Measurements from ENCODE around the gene ATCAY. TPM values are rescaled to one million over a fixed set of nuclear protein-coding genes. Genes with fewer than 3 reads are reported as not detected.

ATCAY gene
- polyA plus RNA-seq, 3 donors: not detected

- no peak overlapping the region for H3K4me3 ChIP-seq (replicated peaks in 1 of 3; ENCODE audit: low read depth in 2 of 3, low read length in 3 of 3)
- H3K36me3 ChIP-seq (replicated peaks in 1 of 2; ENCODE audit: control insufficient read depth in 1 of 2, insufficient read depth in 2 of 2, low read length in 2 of 2): no peaks in the 10 kb centered on the region
- Mint-ChIP-seq H3K27ac (peak overlapping the region in 2 of 7 donors; percentile 10 to 16), H3K36me3 (peaks cover 6 to 12% of the 10 kb centered on the region in 2 donors), H3K9me3 (peaks cover 8 to 31% (median 18%) of the 10 kb centered on the region in 7 donors), H3K4me3 (peak overlapping the region in 1 of 2 donors; percentile 74), H3K27me3 (ENCODE audit: low read depth in 3 of 3) (peaks cover 40 to 67% (median 54%) of the 10 kb centered on the region in 3 donors), H3K4me1 (no peaks in the 10 kb centered on the region)
- TF ChIP-seq, protein P1, sequence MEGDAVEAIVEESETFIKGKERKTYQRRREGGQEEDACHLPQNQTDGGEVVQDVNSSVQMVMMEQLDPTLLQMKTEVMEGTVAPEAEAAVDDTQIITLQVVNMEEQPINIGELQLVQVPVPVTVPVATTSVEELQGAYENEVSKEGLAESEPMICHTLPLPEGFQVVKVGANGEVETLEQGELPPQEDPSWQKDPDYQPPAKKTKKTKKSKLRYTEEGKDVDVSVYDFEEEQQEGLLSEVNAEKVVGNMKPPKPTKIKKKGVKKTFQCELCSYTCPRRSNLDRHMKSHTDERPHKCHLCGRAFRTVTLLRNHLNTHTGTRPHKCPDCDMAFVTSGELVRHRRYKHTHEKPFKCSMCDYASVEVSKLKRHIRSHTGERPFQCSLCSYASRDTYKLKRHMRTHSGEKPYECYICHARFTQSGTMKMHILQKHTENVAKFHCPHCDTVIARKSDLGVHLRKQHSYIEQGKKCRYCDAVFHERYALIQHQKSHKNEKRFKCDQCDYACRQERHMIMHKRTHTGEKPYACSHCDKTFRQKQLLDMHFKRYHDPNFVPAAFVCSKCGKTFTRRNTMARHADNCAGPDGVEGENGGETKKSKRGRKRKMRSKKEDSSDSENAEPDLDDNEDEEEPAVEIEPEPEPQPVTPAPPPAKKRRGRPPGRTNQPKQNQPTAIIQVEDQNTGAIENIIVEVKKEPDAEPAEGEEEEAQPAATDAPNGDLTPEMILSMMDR (IDR thresholded peaks at IDR 0.05): no peak
- H2AFZ ChIP-seq (ENCODE audit: insufficient read depth, low read depth, low read length, poor library complexity, severe bottlenecking): no peak overlapping the region
- 17% methylated on average over 21 of the region's 30 CpGs for WGBS (ENCODE audit: insufficient coverage)
- H3K4me2 ChIP-seq (replicated peaks; ENCODE audit: extremely low read depth, low read length, poor library complexity, severe bottlenecking): peak overlapping the region; percentile 4
- no peak overlapping the region for H3K27ac ChIP-seq (ENCODE audit: low read depth in 1 of 2, low read length in 2 of 2)
- no peak overlapping the region for H3K9ac ChIP-seq (ENCODE audit: insufficient read depth, low read length, poor library complexity, severe bottlenecking)
- no peak for DNase-seq
- no peaks in the 10 kb centered on the region for H4K20me1 ChIP-seq (ENCODE audit: insufficient read depth, low read length)
- peaks cover 11 to 47% of the 10 kb centered on the region in 2 donors for H3K27me3 ChIP-seq (ENCODE audit: control insufficient read depth in 2 of 2, insufficient read depth in 2 of 2, low read length in 2 of 2)
- H3K9me3 ChIP-seq (replicated peaks in 1 of 2; ENCODE audit: control insufficient read depth in 1 of 2, insufficient read depth in 1 of 2, low read length in 2 of 2): peaks cover 11 to 14% of the 10 kb centered on the region in 2 donors
- H3K79me2 ChIP-seq (ENCODE audit: insufficient read depth, low read length): no peaks in the 10 kb centered on the region
- H3K4me1 ChIP-seq (ENCODE audit: control insufficient read depth in 1 of 2, insufficient read depth in 2 of 2, low read length in 2 of 2): no peaks in the 10 kb centered on the region
- intact Hi-C loops (cut with micrococcal nuclease): no loop called here
These were observed 12.3 kb upstream of the ATCAY start for GRCh38 chr19:3867971-3868769.

GRCh38 chr19:3868770-3869456, 11.6 kb upstream of the ATCAY start, which contains the start of gene ZFR2:
ZFR2 (minus strand) TSS chr19:3869038; CDS start chr19:3869017, 21 bp downstream.
- H3K4me3 ChIP-seq (replicated peaks in 1 of 3; ENCODE audit: low read depth in 2 of 3, low read length in 3 of 3): no peak within 1 kb of the TSS
- H3K27me3 ChIP-seq (ENCODE audit: control insufficient read depth in 2 of 2, insufficient read depth in 2 of 2, low read length in 2 of 2): peaks cover 11 to 47% of the 10 kb centered on the region in 2 donors
- H2AFZ ChIP-seq (ENCODE audit: insufficient read depth, low read depth, low read length, poor library complexity, severe bottlenecking): no peak within 1 kb of the TSS
- Mint-ChIP-seq H3K4me1 (no peaks in the 10 kb centered on the region), H3K27me3 (ENCODE audit: low read depth in 3 of 3) (peaks cover 43 to 67% (median 52%) of the 10 kb centered on the region in 3 donors), H3K9me3 (peaks cover 8 to 31% (median 18%) of the 10 kb centered on the region in 7 donors), H3K27ac (peak within 1 kb of the TSS in 2 of 7 donors; percentile 10 to 16), H3K4me3 (peak within 1 kb of the TSS in 1 of 2 donors; percentile 88), H3K36me3 (peaks cover 6 to 12% of the 10 kb centered on the region in 2 donors)
- intact Hi-C loops (cut with micrococcal nuclease): no loop called here
- no peak for DNase-seq
- H4K20me1 ChIP-seq (ENCODE audit: insufficient read depth, low read length): no peaks in the 10 kb centered on the region
- no peaks in the 10 kb centered on the region for H3K36me3 ChIP-seq (replicated peaks in 1 of 2; ENCODE audit: control insufficient read depth in 1 of 2, insufficient read depth in 2 of 2, low read length in 2 of 2)
- no peak within 1 kb of the TSS for H3K27ac ChIP-seq (ENCODE audit: low read depth in 1 of 2, low read length in 2 of 2)
- peaks cover 11 to 14% of the 10 kb centered on the region in 2 donors for H3K9me3 ChIP-seq (replicated peaks in 1 of 2; ENCODE audit: control insufficient read depth in 1 of 2, insufficient read depth in 1 of 2, low read length in 2 of 2)
- H3K4me2 ChIP-seq (replicated peaks; ENCODE audit: extremely low read depth, low read length, poor library complexity, severe bottlenecking): peak within 1 kb of the TSS; percentile 4
- no peak within 1 kb of the TSS for H3K9ac ChIP-seq (ENCODE audit: insufficient read depth, low read length, poor library complexity, severe bottlenecking)
- no peaks in the 10 kb centered on the region for H3K4me1 ChIP-seq (ENCODE audit: control insufficient read depth in 1 of 2, insufficient read depth in 2 of 2, low read length in 2 of 2)
- WGBS (ENCODE audit: insufficient coverage): 12% methylated on average over 57 of the region's 62 CpGs
- H3K79me2 ChIP-seq (ENCODE audit: insufficient read depth, low read length): no peaks in the 10 kb centered on the region
- TF ChIP-seq, protein P1 (IDR thresholded peaks at IDR 0.05): no peak
